Measurements from ENCODE around the gene MSRB1. TPM values are rescaled to one million over a fixed set of nuclear protein-coding genes. Genes with fewer than 3 reads are reported as not detected.
A peak's percentile ranks its signal among the peaks of the same experiment; 100 is the strongest.

The MSRB1 gene, protein sequence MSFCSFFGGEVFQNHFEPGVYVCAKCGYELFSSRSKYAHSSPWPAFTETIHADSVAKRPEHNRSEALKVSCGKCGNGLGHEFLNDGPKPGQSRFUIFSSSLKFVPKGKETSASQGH
- total RNA-seq = 6.6 and 8.1 TPM in 2 replicates

- peak; percentile 98 for DNase-seq
Measured at GRCh38 chr16:1942810-1943726, at the start of gene MSRB1. MSRB1 (minus strand) TSS chr16:1943199; CDS start chr16:1943156, 43 bp downstream.

DNA sequence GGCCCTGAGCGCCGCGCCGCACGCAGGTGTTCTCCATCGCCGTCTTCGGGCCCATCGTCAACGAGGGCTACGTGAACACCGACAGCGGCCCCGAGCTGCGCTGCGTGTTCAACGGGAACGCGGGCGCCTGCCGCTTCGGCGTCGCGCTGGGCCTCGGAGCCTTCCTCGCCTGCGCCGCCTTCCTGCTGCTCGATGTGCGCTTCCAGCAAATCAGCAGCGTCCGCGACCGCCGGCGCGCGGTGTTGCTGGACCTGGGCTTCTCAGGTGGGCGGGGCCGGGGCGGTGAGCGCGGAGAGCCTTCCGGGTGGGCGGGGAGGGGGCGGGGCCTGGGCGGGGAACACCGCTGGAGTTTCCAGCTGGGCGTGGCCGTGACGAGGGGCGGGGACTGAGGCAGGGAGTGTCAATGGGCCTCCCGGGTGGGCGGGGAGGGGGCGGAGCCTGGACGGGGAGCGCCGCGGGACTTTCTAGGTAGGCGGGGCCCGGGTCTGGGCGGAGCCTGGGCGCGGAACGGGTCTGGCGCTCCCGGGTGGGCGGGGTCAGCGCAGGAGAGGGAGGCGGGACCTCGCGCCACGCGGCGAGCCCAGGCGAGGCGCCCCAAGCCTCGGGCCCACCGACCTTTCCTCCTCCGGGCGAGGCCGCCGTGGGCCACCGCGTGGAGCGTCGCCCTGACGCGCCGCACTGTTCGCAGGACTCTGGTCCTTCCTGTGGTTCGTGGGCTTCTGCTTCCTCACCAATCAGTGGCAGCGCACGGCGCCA lies 49.1 kb upstream of the MSRB1 start:
- DNase-seq = peak; percentile 93

- no peak for DNase-seq
Measured at GRCh38 chr16:1991588-1991947, 48.6 kb upstream of the MSRB1 start.

- no peak for DNase-seq
Measured at GRCh38 chr16:1991135-1991551, 48.1 kb upstream of the MSRB1 start.

- DNase-seq = no peak
Measured at GRCh38 chr16:1990351-1991134, 47.5 kb upstream of the MSRB1 start.

- no peak for DNase-seq
Measured at GRCh38 chr16:1990101-1990350, 47.0 kb upstream of the MSRB1 start.

DNA sequence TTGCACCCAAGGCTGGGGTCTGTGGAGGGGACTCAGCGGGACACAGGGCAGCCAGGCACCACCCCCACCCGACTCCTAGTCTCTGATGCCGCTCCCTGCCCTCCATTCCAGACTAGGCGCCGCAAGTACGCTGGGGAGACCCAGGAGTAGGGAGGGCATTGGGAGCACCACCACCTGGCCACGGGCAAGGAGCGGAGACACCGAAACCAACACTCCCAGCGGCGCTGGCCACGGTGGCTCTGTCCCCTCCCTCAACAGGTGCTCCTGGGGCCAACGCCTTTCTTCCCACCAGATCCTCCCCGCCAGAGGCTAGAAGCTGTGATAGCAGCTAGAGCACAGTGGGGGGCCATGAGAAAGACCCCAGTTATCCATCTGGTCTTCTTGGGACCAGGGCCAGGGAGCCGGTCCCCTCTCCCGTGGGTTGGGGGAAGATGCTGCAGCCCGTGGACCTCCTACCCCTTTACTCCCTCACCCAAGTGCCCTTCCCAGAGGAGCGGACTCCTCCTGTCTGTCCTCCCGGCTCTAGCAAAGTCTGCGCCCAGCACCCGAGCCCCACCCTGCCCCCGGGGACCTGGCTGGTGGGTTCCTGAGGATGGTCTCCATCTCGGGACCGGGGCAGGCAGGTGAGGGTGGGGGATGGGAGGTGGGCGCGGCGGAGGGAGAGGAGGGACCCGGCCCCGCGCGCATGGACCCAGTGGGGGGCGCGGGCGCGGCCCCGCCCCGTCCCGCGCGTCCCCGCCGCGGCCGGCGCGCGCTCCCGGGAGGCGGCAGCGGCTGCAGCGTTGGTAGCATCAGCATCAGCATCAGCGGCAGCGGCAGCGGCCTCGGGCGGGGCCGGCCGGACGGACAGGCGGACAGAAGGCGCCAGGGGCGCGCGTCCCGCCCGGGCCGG lies 46.5 kb upstream of the MSRB1 start, which contains the start of gene SYNGR3:
TSS of gene SYNGR3 (plus strand) at position 762 of the 892 bp plus-strand sequence. CDS start 133 bp downstream, outside the sequence.
- no peak for DNase-seq

GRCh38 chr16:1987198-1987597 lies 44.2 kb upstream of the MSRB1 start:
- DNase-seq = no peak

- no peak for DNase-seq
Measured at GRCh38 chr16:1985466-1986150, 42.6 kb upstream of the MSRB1 start.

DNA sequence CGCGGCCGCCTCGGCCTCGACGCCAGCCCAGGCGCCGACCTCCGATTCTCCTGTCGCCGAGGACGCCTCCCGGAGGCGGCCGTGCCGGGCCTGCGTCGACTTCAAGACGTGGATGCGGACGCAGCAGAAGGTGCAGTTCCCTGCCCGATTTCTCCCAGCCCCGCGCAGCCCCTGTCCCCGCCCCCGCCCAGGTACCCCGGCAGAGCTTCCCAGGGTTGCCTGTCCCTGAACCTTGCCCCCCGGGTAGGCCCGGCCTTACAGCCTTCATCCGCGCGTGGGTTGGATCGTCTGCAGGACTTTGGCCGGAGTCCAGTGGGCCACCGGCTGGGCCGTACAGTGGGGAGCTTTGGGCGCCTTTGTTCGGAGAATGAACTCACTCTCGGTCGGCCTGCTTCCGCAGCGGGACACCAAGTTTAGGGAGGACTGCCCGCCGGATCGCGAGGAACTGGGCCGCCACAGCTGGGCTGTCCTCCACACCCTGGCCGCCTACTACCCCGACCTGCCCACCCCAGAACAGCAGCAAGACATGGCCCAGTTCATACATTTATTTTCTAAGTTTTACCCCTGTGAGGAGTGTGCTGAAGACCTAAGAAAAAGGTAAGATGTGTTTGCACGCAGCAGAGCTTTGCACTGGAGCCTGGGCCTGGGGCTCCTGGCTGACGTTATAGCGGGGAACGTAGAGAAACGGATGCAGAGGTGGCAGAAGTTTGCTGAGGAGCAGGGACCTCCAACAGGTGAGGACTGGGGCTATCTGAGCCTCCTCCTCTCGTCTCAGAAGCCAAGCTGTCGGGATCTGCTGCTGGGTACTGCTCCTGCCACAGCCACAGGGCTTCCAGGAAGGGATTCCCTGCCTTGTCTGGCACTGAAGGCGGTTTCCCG lies 41.6 kb upstream of the MSRB1 start:
- no peak for DNase-seq

GRCh38 chr16:1983544-1984346 lies 40.7 kb upstream of the MSRB1 start, which contains the start of gene GFER:
GFER (plus strand) TSS chr16:1984193; CDS start chr16:1984219, 26 bp downstream.
- DNase-seq = peak; percentile 97

DNA sequence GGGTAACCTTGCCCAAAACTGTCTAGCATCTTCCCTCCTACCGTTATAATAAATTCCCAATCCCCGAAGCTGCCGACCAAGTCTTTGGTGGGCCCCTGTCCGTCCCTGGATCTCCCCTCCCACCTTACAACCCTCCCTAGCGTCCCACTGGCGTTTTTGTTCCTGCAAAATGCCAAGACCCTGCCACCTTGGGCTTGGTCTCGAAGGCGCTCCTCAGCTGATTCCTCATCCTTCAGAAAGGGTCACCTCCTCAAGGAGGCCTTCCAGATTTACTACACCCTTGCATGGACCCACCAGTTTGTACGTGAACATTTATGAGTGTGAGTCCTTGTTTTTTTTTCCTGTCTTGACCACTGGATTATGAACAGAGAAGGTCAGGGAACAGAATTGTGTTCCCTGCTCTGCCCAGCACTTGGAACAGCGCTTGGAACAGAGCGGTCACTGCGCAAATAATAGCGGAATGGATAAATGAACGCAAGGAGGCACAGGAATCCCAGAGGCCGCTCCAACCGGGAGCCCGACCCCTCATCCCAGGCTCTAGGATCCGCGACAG lies 40.1 kb upstream of the MSRB1 start:
- no peak for DNase-seq

- no peak for DNase-seq
Measured at GRCh38 chr16:1982013-1982433, 39.0 kb upstream of the MSRB1 start.

GRCh38 chr16:1981398-1981836 lies 38.4 kb upstream of the MSRB1 start, which contains the start of gene NOXO1:
NOXO1 (minus strand) TSS chr16:1981469; CDS start chr16:1981179, 290 bp downstream.
- DNase-seq = no peak

DNA sequence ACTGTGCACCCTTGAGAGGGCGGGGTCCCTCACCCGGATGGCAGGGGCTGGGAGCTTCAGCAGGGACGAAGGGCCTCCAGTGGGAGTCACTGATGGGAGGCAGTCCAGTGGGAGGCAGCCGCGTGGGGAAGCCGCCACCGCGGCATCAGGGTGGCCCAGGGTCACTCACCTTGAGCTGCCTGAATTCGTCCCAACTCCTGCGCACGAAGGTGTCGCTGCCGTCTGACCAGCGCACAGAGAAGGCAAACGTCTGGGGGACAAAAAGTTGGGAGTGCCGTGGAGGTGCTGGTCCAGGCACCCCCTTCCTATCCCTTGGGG lies 37.7 kb upstream of the MSRB1 start:
- DNase-seq = no peak

GRCh38 chr16:1980030-1980769 lies 37.2 kb upstream of the MSRB1 start:
- no peak for DNase-seq

DNA sequence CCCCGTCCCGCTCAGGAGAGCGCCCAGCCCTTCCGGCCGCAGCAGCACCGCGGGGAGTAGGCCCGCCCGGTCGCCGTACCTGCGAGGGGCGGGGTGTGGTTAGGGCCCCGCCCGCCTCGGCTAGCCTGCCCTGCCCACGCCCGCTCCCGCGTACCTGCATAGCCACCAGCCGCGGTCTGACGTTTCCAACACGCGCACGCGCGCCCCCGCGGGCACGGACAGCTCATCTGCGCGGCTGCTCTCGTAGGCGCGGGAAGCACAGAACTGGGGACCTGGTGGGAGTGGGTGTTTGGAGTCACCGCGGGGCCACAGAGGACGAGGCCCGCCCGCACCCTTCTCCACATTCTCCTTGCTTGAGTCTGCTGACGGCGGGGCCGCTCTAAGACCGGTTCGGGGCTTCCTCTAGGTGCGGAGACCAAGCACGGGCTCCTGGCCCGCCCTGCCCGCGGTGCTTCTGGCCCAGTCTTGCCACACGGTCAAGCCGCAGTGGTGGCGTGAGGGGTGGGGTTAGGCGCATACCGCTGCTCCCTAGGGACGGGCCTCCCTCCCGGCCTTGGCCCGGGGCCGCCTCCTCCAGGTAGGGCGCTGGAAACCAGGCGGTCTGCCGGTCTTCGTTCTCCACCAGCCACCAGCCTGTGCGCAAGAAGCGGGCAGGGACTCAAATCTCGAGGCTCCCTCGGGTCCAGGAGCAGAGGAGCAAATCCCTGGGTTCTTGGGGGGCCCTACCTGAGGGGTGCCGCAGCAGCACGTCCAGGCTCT lies 36.5 kb upstream of the MSRB1 start:
- DNase-seq = no peak
